HG02852 (cell line): ENCODE results near the gene NODAL.
A peak's percentile ranks its signal among the peaks of the same experiment; 100 is the strongest.

ENCODE experiments used
- ATAC-seq: cut with Tn5 transposase; IDR thresholded peaks from one replicate; pipeline ENCODE4 v1.9.1; 2021; ENCODE audit warnings: mild to moderate bottlenecking, moderate library complexity; ENCODE audit not compliant: unreplicated experiment

Gene NODAL

DNA sequence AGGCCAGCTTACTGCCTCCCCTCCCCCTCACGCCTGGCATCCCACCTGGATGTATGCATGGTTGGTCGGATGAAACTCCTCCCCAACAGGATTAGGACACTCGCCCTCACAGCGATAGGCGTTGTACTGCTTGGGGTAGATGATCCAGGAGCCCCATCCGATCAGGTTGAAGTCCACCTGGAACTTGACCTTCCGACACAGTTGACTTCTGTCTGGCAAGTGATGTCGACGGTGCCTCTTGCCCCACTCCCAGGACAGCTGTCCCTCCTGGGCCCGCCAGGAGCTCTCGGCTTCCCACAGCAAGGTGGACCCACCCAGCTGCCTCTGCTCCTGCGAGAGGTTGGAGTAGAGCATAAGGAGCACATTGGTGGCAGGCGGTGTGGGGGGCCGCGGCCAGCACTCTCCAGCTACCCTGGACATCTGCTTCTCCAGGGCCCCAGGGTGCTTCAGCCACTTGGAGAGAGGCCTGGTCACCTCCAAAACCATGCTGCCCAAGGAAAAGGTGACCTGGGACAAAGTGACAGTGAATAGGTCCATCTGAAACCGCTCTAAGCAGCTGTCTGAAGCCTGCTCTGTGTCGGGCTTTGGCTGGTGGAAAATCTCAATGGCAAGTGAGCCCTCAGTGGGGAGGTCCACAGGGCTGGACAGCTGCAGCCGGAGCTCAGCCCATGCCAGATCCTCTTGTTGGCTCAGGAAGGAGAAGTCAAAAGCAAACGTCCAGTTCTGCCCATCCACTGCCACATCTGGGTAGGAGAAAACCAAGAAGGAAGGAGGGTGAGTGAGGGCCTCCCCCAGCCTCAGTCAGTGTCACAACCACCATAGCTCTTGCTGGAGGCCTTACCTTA, 6.0 kb downstream of the NODAL start:
- ATAC-seq: no peak

DNA sequence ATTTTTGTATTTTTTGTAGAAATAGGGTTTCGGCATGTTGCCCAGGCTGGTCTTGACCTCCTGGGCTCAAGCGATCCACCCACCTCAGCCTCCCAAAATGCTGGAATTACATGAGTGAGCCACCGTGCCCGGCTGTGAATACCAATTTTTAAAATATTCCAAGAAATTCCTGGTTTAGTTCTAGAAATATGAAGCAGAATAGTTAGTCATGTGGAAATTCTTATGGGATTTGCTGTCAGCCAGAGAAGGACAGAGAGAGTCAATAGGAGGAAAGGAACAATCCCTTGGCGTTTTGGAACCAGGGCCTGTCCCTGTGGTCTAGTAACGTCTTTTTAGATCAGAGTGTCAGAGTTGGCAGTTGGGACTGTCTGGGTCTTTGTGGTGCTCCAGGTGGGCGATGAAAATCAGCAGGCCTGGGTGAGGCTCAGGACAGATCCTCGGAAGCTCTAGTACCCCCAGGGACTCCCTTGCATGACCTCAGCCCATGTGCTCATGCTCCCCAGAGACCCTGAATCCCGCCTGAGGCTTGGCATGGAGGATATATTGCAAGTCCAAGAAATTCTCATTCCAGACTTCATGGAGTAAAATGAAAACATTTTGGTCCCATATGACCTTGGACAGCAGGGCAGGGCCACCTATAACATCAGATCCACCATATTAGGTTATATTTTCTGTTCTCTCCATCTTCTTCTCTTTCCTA, 7.8 kb downstream of the NODAL start:
- ATAC-seq: no peak

- no peak for ATAC-seq
Observed at GRCh38 chr10:70432561-70433263, 8.8 kb downstream of the NODAL start.

GRCh38 chr10:70432101-70432500, 9.4 kb downstream of the NODAL start:
- no peak for ATAC-seq

DNA sequence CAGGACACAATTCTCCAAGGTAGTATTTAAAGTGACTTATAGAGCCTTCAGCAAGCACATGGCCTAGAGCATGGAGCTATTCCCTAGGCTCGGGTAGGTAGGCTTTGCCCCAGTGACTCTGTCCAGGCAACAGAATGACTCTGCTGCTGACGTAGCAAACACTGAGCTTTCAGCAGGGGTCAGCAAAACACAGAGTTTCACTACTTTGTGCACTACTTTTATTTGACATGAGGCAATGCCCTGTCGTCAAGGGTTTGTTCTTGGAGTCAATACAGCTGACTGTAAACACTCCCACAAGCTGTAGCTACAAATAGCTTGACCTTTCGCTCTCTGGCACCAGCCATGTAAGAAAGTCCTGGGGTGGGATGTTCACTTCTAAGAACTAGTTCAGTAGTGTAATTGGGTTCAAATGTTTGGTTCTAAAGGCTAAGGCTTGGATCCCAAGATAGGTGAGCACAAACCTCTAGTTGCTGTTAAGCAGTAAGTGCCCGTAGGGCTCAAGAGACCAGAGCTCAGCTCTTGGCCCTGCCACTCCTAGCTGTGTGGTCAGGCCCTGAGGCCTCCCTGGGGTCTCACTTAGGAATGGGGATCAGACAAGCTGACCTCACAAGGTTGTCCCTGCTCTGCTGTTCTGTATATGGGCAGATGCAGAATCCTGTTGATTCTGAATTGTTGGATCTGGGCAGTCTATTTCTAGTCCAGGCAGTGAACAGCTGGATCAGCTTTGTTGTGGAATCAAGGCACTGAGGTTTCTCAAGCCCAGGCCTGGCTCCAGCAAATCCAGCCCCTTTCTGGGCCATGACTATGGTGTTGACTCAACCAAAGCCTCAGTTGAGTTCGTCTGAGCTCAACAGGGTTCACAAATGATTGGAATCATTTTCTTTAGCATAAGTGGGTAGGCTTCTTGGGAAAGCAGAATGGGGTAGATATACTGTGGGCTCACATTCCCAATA, 10.7 kb downstream of the NODAL start:
- no peak for ATAC-seq

GRCh38 chr10:70426823-70427222, 14.7 kb downstream of the NODAL start:
- no peak for ATAC-seq

- ATAC-seq: no peak
Observed at GRCh38 chr10:70425096-70425495, 16.4 kb downstream of the NODAL start.

GRCh38 chr10:70424320-70424719, 17.2 kb downstream of the NODAL start:
- ATAC-seq: no peak

DNA sequence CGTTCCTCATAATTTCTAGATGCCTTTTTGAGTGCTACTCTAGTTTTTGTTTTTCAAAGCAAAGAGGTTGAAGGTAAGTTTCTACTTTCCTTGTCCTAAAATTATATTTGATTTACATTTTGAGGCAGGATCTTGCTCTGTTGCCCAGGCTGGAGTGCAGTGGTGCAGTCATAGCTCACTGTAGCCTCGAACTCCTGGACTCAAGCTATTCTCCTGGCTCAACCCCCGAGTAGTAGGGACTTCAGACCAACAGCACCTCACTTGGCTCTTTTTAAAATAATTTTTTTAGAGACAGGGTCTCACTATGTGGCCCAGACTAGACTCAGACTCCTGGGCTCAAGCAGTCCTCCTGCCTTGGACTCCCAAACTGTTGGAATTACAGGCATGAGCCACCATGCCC, 22.8 kb downstream of the NODAL start:
- ATAC-seq: no peak

DNA sequence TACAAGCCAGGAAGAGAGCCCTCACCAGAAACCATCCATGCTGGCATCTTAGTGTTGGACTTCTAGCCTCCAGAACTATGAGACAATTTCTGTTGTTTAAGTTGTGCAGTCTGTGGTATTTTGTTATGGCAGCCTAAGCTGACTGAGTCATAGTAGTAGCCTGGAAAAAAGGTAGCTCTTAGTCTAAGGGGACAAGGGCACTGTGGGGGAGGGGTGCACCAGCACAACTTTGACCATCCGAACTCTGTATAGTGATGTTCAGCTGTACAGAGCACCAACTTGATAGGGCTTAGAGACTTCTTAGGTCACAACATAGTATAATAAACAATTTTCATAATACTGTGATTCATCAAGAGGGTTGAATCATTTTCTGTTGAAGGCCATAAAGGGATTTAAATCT, 23.3 kb downstream of the NODAL start:
- no peak for ATAC-seq

DNA sequence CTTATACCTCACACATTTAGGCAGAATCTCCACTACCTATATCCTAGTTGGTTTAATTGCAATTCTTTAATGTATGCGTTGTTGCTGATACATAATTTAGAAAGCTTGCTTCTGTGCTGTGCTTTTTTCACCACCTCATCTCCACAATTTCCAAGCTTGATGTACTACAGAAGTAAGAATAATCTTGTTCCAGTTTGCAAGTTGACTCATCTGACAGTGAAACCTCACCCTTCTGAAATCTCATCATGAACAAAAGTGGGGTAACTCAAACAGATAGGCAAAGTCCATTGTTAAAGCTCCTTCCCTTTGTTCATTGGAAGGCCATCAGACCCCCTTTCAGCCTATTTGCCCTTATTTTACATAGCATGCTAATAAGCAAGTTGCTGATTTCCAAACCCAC, 23.9 kb downstream of the NODAL start:
- no peak for ATAC-seq

DNA sequence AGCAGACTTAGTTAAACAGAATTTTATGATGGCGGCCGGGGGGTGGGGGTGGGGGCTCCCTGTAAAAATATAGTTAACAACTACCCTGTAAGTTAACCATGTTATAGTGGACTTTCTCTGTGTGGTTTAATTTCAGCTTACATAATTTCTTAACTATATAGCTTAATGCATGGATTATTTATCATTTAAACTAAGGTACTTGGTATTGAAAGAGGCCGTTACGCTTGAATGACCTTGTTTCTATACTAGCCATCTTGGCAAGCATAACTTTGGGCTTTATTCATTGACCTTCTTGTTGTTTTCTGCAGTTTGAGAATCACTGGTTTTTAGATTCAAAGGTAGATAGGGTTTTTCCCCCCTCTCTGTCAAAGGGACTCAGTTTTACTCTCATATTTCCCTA, 29.1 kb downstream of the NODAL start:
- ATAC-seq: no peak

GRCh38 chr10:70410608-70411007, 30.9 kb downstream of the NODAL start:
- no peak for ATAC-seq

GRCh38 chr10:70409772-70410171, 31.7 kb downstream of the NODAL start:
- ATAC-seq: no peak

DNA sequence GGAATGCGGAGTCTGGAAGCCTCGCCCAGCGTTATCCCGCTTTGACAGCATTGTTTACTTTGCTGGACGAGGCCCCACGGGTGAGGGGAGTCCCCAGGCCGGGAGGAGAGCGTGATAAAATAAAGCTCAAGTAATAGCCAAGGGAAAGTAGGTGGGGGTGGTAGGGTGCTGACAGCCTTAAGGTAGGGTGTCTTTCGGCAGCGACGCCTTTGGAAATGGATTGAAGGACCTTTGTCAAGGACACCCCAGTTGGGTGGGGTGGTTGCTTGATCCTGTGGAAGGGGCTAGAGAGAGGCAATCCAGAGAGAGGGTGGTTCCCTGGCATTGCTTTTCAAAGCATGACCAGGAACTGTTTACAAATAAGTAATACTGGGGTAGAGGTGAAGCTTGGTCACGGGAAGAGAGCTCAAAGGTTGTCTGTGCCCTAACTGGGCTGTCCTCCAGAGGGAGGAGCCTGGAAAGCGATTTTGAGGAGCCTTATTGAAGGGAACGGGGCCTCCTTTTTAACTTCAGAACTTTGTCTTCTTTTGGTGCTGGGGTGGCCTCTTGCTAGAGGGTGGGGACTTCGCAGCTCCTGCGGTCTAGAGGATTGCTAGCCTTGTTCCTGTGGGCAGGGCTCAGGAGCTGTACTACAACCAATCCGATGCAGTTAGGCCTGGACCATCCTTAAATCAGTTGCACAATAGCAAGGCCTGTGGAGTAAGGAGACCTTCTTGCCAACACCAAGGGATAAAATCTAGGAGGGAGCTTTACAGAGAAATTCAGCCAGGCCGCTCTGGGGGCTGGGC, 36.2 kb downstream of the NODAL start:
- ATAC-seq: peak; percentile 43

DNA sequence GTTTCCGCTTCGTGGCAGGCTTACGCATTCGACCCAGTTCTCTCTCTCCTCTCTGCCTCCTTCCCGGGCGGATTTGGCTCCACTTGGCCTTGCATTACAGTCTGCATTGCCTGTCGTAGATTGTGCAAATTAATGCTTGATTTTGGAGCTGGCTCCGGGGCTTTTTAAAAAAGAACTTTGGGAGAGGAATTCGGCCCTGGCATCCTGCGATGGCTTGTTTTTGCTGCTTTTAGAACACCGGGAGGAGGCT, 36.8 kb downstream of the NODAL start:
- no peak for ATAC-seq

DNA sequence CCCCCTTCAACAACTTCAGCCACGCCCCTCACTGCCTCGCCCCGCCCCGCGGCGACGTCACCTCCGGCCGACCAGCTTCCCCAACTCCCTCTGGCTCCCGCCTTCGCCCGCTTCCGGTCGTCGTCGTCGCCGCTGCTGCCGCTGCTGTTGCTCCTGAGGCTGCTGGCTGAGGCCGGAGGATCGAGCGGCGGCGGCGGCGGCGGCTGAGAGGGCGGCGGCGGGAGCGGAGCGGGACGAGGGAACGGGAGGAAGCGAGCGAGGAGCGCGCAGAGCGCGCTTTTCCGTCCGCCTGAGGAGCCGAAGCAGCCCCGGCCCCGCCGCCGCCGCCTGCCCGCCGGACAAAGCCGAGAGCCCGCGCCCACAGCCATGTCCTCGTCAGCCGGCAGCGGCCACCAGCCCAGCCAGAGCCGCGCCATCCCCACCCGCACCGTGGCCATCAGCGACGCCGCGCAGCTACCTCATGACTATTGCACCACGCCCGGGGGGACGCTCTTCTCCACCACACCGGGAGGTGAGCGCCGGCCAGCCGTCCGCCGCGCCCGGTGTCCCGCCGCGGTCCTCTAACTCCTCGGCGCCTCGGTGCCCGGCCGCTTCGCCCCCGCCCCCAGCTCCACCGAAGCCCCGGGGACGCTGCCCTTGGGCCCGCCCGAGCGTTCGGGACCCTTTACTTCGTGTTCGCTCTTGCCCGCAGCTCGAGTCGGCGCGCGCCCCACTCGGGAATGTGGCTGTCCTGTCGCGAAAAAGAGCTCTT, 37.3 kb downstream of the NODAL start, which contains the start of gene EIF4EBP2:
Gene EIF4EBP2 (plus strand): TSS at position 110 of the 751 bp plus-strand sequence. CDS start 257 bp downstream, at position 367.
- peak; percentile 90 for ATAC-seq

DNA sequence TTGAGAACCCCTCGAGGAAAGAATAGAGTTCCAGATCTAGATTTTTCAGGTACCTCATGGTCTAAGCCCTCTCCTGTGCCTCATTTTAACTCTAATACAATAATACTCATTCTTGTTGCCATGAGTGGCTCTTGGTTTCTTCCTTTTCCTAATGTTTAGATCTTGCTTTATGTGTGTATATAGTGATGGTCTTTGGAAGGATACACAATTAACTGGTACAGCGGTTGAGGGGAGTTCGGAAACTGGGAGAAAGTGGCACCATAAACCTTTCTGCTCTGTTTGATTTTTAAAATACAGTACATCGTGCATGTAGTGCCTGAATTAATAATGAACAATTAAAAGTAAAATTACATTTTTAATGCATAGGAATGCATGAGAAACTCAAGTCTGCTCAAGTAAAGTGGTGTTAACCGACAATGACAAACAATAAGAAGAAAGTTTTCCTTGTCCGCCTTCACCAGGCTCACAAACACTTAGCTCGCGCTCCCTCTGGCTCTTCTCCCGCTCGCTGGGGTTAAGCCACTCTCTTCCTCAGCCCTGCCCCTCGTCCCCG, 37.9 kb downstream of the NODAL start:
- no peak for ATAC-seq

DNA sequence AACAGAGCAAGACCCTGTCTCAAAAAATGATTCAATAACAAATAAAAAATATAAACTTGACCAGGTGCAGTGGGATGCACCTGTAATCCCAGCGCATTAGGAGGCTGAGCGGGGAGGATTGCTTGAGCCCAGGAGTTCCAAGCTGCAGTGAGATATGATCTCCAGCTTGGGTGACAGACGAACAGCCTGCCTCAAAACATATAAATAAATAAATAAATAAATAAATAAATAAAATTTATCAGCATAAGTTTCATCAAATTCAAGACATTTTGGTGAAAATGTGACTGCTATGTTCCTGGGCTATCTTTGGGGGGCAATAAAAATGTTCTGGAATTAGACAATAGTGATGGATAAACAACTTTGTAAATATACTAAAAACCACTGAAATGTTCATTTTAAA, 42.3 kb downstream of the NODAL start:
- ATAC-seq: no peak
